Measurements from ENCODE around the gene COL17A1.

Gene COL17A1

DNA sequence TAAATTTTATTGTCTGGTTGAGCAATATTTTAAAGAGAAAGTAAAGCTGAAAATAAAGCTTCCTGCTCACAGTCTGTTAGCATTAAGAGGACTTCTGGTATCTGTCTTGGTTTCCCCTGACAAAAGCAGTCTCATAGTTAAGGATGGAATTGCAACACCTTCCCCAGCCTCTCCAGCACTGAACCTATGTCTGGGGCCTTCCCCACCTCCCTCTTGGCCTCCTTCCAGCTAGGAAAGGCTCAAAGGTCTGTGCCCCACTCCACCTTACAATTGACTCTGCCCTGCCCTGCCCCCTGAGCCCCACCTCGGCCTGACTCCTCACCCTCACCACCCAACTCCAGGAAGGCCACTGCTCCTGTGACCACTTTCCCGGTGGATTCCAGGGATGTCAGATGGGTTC lies 33.2 kb downstream of the COL17A1 start:
- DNase-seq (ENCODE audit: low read depth in 2 of 2): no peak

DNA sequence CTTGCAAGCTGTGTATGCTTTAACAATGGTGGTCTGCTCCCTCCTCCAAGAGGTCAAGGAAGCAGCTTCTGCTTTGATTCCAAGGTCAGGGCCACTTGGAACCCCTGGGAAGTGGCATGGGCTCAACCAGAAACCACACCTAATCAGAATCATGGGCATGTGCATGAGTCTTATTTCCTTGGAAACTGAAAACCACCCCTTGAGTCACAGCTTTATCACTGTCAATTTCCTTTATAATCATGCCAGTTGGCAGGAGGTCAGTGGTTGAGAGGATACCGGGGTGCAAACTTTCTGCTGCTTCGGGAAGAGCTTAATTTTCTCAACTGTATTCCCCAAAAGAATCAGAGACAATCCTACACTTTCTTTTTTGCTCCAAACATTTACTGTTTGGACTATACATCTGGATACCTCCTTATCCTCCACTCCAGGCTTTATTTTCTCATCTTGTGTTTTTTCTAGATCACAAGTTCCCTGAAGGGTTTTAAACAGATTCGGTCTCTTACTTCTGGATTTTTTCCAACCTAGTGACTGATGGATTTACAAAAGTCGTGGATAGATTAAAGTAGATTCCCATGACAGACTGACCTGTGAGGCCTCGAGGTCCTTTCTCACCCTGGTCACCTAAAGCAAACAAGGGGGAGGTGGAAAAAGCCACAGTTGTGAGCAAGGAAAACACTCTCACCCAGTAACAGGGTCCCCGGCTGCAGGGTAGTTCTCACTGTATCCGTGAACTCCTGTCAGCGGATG lies 36.0 kb downstream of the COL17A1 start:
- no peak for DNase-seq (ENCODE audit: low read depth in 2 of 2)

DNA sequence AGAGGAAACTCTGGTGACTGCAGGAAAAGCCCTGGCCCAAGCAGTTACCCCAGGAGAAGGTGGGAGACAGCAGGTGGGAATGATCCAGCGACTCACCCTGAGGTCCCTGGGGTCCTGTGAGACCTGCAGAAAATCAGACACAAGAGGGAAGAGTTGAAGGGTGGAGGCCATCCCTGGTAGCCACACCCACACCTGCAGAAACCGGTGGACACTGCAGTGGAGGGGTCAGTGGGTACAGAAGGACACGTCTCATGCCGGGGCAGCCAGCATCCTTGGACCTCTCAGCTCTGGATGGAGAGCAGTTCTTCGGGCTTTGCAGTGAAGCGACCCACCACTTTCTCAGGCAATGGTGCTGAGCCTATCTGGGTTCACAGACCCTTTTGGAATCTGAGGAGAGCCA lies 39.0 kb downstream of the COL17A1 start:
- DNase-seq (ENCODE audit: low read depth in 2 of 2): no peak

DNA sequence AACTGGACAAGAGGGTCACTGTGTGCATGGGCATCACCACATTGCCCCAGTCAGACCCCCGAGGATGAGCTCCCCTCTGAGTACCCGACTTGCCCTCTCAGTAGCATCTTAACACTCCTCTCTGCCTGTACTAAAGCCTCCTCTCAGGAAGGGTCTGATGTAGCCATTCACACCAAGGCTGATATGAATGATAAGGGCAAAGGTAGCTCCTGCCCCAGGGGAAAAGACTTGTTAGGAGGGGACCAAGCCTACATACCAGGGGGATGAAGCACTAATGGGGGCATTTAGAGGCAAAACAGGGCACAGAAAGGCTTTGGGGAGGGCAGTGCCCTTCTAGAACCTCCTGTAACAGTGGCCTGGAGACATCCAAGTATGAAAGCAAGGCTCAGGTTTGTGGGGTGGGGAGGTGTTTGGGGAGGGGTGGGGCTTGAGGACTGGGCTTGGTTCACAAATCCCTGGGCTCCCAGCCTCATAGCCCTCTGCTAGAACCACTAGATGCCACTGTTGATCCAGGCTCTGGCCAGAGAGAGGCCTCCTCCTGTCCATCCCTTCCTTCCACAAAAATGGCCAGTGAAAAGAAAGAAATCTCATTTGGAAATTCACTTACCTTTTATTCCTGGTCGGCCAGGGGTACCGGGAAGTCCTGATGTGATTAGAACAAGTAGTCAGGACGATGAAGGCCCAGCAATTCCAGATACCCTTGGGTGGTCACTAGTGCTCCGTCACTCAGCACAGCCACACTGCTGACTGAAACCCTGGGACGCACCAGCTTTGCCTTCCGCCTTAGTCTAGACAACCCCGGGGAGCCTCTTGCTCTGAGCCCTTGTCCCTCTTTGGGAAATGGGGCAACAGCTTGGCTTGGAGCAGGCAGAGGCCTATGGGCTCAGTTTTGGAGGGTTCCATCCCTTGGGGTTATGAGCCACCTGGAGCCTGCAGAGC lies 40.3 kb downstream of the COL17A1 start:
- DNase-seq (ENCODE audit: low read depth in 2 of 2): no peak

DNA sequence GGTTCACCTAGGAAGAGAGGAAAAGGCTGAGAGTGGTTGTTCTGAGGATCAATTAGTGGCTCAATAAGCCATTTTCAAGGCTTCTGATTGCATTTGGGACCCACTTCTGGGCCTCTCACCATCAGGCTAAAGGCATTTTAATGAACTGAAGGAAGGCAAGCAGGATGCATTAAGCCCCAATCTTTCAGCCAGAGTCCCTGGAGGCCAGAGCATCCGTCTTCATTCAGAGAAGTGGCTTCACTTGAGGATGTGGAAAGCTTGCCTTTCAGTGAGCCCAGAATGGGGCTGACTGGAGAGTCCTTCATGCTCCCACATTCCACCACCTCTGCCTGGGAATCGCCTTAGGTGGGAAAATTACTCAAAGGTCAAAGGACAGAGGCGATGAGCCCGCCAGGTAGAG lies 41.8 kb downstream of the COL17A1 start:
- DNase-seq (ENCODE audit: low read depth in 2 of 2): no peak

DNA sequence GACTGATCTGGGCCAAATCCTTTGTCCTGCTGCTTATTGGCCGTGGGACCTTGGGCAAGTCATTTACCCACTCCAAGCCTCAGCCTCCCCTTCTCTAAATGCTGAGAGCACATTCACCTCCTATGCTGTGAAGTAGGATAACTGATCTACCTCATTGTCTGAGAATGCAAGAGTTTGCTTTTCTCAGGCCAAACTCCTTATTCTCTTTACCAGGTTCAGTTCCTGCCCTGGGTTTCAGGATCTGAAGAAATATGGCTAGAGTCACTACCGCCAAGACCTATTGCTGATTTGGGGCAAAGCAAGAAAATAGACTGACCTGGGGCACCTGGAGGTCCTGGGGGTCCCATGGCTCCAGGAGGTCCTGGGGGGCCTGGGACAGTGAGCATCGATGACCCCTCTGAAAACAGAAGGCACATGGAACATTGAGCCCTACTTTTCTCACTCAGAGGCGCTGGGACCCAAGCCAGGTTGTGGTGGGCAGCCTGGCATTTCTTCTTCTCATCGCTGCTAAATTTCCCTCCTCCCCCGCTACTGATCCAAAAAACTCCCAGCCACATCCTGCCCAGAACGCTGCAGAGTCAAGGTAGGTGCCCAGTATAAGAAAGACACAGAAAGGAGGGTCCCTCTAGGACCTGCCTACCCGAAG lies 42.4 kb downstream of the COL17A1 start:
- DNase-seq (ENCODE audit: low read depth in 2 of 2): no peak

DNA sequence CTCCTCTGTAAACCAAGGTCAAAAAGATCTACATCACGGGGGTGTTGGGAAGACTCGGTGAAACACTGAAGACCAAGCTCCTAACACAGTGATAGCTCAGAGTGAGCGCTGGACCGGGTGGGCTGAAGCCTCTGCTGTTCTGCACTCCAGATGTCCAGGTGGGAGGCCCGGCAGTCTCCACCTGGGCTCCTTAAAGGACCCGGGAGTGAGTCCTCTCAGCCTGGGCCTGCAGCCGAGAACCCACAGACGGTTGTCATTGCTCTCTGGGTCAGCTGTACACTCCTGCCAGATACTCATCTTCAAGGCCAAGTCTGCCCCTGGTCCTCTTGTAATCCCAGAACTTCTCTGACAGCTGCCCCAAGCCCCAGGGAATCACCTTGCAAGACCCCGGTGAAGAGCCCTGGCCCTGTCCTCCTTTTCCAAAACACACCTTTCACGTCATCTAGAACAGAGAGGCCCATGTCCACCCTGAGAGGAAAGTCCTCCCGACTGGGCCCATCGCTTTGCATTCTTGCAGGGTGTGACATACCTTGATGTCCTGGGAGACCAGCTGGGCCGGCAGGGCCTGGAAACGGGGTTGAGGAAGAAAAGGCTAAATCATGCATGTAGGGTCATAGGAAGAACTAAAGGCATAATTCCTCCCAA lies 43.7 kb downstream of the COL17A1 start:
- no peak for DNase-seq (ENCODE audit: low read depth in 2 of 2)

DNA sequence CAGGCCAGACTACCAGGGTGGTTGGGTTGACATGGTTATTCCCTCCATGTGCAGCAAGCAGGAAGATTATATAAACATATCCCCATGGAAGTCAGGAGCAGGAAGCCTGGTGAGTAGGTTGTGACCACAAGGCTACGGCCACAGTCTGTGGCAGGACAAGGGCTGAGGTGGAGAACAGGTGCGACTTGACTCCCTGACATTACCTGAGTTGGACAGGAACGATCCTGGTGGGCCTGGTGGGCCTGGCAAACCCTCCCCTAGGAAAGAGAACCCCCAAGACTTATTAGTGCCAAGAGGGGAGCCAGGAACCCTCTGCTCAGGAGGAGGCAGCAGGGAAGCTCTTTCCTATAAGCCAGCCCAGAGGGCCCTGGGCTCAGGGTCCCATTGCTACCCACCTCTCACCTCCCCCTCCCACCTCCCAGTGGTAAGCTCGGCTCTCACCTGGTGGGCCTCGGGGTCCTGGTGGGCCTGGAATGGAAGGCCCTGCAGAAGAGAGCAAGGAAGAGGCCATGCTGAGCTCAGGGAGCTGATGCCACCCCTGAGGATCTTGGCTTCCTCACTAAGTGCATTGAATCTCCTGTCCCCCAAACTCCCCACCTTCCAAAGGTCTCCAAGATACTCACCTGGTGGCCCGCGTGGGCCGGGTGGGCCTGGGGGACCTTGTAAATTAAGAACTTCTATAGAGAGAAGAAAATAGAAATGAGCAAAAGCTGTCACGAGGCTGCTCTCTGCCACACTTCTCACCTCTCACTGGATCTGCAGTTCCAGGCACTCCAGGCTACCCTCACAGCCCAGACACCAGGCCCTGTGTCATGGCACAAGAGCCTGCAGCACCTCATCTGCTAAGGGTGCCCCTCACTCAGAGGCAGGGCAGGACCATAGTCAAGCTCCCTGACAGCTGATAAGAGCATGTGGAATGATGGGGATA lies 44.6 kb downstream of the COL17A1 start:
- no peak for DNase-seq (ENCODE audit: low read depth in 2 of 2)

DNA sequence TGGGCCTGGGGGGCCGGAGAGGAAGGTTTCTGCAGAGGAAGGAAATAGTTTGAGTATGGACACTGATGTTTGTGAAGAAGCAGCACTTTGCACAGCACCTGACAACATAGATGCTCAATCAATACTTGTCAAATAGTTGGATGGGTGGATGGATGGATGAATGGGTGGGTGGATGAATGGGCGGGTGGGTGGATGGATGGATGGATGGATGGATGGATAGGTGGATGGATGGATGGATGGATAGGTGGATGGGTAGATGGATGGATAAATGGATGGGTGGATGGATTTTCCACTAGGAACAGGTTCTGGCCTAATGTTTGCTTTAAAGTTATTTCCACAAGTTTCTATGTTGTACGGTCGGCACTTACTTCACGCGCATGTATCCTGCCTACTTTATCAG lies 45.3 kb downstream of the COL17A1 start:
- DNase-seq (ENCODE audit: low read depth in 2 of 2): no peak

DNA sequence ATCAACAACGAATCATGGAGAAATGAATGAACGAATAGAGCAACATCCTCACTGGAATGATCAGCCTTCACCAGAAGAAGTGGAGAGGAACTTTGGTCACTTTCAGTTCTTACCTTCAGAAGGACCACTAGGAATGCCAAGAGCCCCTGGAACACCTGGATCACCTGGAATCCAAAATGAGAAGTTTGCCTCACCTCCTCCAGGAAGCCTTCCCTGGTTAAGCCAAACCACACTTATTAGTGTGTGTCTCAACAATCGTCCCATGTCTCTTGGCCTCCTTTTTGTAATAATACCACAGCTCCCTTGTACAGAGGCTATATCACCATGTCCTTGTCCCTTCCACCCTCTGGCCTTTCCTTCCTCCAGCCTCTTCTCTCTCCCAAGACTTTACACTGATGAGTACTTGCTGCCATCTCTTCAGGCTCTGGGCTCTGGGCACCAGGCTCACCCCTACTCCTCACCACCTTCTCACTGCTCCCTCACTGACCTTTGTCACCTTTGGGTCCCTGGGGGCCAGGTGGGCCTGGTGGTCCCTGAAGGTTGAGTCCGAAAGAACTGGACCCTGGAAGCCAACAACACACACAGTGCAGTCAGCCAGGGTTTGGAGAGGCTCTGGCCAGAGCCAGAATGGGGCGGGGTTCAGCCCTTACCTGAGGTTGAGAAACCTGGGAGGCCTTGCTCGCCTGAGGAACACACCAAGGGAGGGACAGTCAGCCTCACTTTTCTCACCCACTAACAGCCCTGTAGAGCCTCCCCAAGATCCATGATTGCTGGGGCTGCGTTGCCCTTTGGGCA lies 46.5 kb downstream of the COL17A1 start:
- no peak for DNase-seq (ENCODE audit: low read depth in 2 of 2)

DNA sequence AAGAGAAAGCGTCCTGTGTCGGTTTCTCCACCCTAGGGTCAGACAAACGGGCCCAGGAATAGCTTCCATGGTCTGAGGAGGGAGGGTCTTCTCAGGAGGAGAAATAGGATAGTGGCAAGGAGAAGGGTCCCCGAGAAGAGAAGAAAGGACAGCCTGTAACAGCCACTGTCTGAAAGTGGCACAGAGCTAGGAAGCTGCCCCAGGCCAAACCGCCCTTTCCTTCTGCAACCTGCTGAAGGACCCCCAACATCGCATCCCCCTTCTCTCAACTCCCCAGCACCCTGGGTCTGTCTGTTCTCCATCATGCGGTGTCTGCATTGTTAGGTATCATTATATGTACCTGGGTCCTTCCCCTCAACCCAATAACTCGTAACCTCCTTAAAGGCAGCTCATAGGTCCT lies 47.1 kb downstream of the COL17A1 start:
- no peak for DNase-seq (ENCODE audit: low read depth in 2 of 2)

DNA sequence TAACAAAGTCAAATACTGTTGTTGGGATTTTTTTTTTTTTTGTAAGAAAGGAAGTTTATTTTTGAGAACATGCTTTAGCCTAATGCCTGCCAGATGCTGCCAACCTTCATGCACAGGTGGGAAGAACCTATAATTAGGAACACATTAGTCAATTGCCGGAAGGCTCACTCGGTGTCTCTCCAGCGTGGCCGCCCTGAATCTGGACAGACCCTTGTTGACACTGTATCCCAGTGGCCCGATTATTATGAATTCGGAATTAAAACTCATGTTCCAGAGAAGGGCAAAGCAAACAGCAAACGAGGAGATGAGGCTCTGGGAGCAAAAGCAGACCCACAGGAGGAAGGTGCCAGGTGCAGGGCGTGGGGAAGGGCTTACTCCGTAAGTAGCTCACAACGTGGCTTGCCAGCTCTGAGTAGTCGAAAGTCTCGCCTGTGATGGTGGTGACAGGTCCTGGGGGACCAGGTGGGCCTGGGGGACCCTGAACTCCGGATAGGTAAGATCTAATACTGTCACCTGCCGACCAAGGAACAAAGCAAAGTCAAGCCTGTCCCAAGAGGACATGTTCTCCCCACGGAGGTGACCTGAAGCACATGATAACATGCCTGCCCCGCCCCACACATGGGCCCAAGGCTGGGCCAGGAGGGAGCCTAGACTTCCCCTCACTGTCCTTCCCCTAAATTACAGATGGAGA lies 48.3 kb downstream of the COL17A1 start:
- no peak for DNase-seq (ENCODE audit: low read depth in 2 of 2)

DNA sequence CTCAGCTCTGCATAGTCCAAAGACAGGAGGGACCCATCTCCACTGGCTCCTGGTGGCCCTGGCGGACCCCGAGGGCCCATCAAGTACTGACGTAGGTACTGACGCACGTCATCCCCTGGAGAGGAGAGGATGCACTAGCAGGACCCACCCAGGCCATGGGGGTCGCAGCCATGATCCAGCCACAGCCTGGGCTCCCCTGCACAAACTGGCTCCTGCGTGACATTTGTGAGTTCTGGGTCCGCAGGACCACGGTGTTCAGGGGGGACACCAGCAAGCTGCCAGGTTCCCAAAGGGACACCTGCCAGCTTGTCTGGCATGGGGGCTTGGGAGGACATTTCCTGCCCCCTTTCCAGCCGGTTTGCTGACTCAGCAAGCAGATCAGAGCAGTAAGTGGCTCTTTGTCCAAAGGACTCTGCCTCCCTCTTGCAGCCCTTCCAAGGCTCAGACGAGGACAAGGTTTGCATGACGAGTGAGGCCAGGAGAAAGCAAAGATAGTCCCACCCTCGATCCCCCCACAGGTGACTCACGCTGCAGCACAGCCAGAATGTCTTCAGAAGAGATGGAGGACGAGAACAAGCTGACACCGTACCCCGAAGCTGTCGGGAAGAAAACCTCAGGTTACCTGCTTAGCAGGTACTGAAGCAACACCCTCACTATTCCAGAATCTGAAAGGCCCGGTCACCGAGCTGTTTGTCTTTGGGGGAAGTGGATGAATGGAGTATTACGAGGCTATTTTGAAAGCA lies 49.0 kb downstream of the COL17A1 start:
- no peak for DNase-seq (ENCODE audit: low read depth in 2 of 2)

DNA sequence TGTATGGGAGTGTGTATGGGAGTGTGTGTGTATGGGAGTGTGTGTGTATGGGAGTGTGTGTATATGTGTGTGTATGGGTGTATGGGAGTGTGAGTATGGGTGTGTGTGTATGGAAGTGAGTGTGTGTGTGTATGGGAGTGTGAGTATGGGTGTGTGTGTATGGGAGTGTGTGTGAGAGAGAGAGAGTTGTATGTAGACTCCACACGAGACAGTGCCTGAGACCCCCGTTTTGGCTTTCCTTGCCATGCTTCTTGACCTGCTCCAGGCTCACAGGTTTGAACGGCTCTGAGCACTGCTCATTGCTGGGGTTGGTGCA lies 49.7 kb downstream of the COL17A1 start:
- no peak for DNase-seq (ENCODE audit: low read depth in 2 of 2)

DNA sequence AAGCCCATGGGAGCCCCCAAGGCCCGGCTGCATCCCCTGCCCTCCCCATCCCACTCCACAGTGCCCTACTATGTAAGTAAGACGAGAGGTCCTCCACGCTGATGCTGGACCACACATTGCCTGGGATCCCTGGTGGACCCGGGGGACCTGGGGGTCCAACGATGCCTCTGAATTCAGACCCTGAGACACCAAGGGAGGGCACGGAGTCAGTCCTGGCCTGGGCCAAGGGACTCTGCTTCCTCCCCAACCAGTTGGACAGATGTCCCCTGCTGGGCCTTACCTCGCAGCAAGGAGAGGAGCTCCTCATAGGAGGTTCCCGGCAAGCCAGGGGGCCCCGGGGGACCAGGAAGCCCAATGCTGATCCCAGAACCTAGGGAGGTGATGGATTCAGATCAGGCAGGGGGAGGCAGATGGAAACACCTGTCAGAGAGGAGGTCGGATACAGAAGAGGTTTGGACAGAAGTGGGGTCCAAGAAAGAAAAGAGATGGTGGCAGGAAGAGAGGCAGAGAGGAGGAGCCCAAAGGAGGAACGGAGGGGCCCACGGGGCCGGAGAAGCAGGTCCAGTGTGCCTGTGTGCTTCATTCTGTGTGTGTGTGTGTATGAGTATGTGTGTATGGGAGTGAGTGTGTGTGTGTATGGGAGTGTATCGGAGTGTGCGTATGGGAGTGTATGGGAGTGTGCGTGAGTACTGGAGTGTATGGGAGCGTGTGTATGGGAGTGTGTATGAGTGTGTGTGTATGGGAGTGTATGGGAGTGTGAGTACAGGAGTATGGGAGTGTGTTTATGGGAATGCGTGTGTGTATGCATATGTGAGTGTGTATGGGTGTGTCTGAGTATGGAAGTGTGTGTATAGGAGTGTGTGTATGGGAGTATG lies 50.2 kb downstream of the COL17A1 start:
- DNase-seq (ENCODE audit: low read depth in 2 of 2): no peak

DNA sequence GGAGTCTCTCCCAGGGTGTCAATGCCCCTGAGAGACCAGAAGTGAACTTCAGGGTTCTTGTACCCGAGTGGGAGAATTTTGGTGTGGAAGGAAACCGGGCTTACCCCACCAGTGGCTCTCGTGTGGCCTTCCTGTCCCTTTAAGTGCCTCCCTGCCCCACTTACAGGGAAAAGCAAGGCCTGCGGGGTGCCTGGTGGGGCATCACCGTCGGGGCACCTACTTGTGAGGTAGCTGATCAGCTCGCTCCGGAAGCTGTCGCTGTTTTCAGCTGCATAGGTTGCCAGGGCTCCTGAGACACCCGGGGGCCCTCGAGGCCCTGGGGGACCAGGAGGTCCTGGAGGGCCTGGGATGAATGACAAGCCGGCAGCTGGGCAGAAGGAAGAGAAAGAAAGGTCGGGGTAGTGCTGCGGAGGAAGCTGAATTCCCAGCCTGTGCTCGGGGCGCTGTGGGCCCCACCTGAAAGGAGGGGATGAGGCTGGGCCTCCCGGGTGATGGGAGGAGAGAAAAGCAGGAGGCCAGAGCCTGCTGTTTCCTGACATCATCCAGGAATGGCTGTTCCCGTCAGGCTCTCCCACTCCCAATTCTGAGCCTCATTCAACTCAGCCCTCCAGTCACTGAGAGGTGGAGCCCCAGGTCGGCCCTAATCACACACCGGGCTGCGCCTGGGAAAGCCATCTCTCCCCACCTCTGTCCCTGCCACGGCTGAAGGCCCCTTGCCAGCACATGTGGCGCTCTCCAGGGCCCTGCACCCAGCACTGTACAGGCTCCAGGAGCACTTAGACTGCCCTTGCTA lies 51.1 kb downstream of the COL17A1 start:
- no peak for DNase-seq (ENCODE audit: low read depth in 2 of 2)

DNA sequence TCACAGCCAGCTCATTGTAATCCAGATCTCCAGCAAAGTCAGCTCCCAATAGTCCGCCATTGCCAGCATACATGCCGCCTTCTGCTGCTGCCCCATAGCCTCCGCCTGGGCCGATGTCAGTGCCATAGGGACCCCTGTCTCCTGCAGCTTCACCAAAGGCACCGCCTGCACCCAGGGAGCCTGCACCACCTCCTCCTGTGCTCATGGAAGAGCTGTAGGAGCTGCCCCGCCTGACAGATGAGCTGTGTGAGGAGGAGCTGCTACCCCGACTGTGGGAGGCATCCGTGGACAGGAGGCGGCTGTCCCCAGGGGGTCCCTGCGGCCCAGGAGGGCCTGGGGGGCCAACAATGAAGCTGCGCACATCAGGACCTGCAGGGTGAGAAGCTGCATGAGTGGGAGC lies 51.7 kb downstream of the COL17A1 start:
- DNase-seq (ENCODE audit: low read depth in 2 of 2): no peak

Measured in stimulated activated CD8-positive, alpha-beta memory T cell treated with anti-CD3 and anti-CD28 coated beads, Interleukin-7, amount 100 ng/mL, for 4 hours (primary cell).